Occipital lobe (tissue), 3 donors: ENCODE measurements around the gene RAB3B. TPM values are rescaled to one million over a fixed set of nuclear protein-coding genes. Genes with fewer than 3 reads are reported as not detected.
"Not testable (repeated sequence)": the region's sequence is repeated elsewhere in the genome, so short reads cannot be mapped to it uniquely, and the experiment has no call there.

ENCODE experiments used
- DNase-seq: peaks from one replicate; lab custom pipeline; 2025; lab: John Stamatoyannopoulos, UW
- small RNA-seq: library from RNA; depleted of rRNA; stranded (forward); fragments of <200 nt; gene quantifications from one replicate; pipeline ENCODE3, GENCODE V24; 2014
- total RNA-seq: library from RNA; depleted of rRNA; stranded (reverse); fragments of >200 nt; gene quantifications from one replicate; pipeline ENCODE4 v1.2.3, GENCODE V29; 2014

RAB3B gene
- total RNA-seq, 1 donor from 2014 or later = 8.4 TPM

- no peak for DNase-seq
Observed at GRCh38 chr1:51875291-51875772, 115.2 kb downstream of the RAB3B start.

- DNase-seq = not testable (repeated sequence)
Observed at GRCh38 chr1:51873270-51873669, 117.2 kb downstream of the RAB3B start.

GRCh38 chr1:51871351-51871975, 119.0 kb downstream of the RAB3B start:
- DNase-seq = no peak

- DNase-seq = no peak
Observed at GRCh38 chr1:51870603-51871350, 119.7 kb downstream of the RAB3B start.

GRCh38 chr1:51867479-51868232, 122.8 kb downstream of the RAB3B start:
- DNase-seq = no peak

GRCh38 chr1:51863384-51863783, 127.1 kb downstream of the RAB3B start:
- no peak for DNase-seq

- DNase-seq = no peak
Observed at GRCh38 chr1:51861669-51862068, 128.8 kb downstream of the RAB3B start.

- DNase-seq = no peak
Observed at GRCh38 chr1:51859735-51860134, 130.8 kb downstream of the RAB3B start.

GRCh38 chr1:51859333-51859732, 131.2 kb downstream of the RAB3B start:
- DNase-seq = no peak

- no peak for DNase-seq
Observed at GRCh38 chr1:51858892-51859291, 131.6 kb downstream of the RAB3B start.

Small RNAs within 50 kb of the gene (small RNA-seq; reads per million reads assigned to genes)
- gene RN7SL290P = not detected
- not detected for gene RNA5SP48

Other genes with a start within 250 kb of the RAB3B start
- 76.0 TPM for gene NRDC, start 112.0 kb downstream of the RAB3B start, total RNA-seq
- 10.5 TPM for gene KTI12, start 43.1 kb upstream of the RAB3B start, total RNA-seq
- gene TXNDC12, start 64.5 kb upstream of the RAB3B start, total RNA-seq = 15.3 TPM
- gene BTF3L4, start 65.6 kb upstream of the RAB3B start, total RNA-seq = 178 TPM
- 85.6 TPM for gene ZFYVE9, start 151.4 kb upstream of the RAB3B start, total RNA-seq